IMR-90 (cell line): ENCODE data around the gene FOXO6. TPM values are rescaled to one million over a fixed set of nuclear protein-coding genes. Genes with fewer than 3 reads are reported as not detected.

Experiments
- ATAC-seq: fragments of 200-7000 bp; cut with Tn5 transposase; 2 replicates; pipeline ENCODE4 v1.9.1; 2020; ENCODE audit warnings: low read depth, mild to moderate bottlenecking, moderate library complexity
- BruUV-seq: library from RNA; stranded (reverse); fragments of 400-500 nt; replicated peaks from 2 replicates; lab custom pipeline; 2021; lab: Mats Ljungman, UMichigan
- CTCF ChIA-PET: fragments of 300-600 bp; formaldehyde crosslinking; extraction: SDS; loops from one replicate; lab custom pipeline; 2021; ENCODE audit warnings: antibody characterized with exemption; lab: Yijun Ruan, JAX
- POLR2A ChIA-PET: fragments of 300-600 bp; sonication (Branson Sonifier 250); formaldehyde crosslinking; loops from one replicate; lab custom pipeline; 2022; ENCODE audit warnings: antibody characterized with exemption; ENCODE audit not compliant: unreplicated experiment; lab: Charles Lee
- DNase-seq: peaks from one replicate; pipeline ENCODE4 v3.0.0; 2013
- H2AFZ ChIP-seq: replicated peaks from 2 replicates; pipeline ENCODE3; 2013; ENCODE audit warnings: low read length, mild to moderate bottlenecking; ENCODE audit not compliant: poor library complexity
- H2AK5ac ChIP-seq: 2 replicates; pipeline ENCODE4 v1.6.1; 2013; ENCODE audit warnings: low read depth, low read length, inconsistent platforms
- H2AK9ac ChIP-seq: replicated peaks from 2 replicates; pipeline ENCODE3; 2013; ENCODE audit warnings: mild to moderate bottlenecking, low read depth, low read length, moderate library complexity; ENCODE audit not compliant: poor library complexity
- H2BK120ac ChIP-seq: 2 replicates; pipeline ENCODE4 v1.6.1; 2013; ENCODE audit warnings: low read depth, low read length, inconsistent platforms
- H2BK15ac ChIP-seq: 3 replicates; pipeline ENCODE4 v1.6.1; 2013; ENCODE audit warnings: low read depth, low read length, inconsistent platforms
- H2BK20ac ChIP-seq: 2 replicates; pipeline ENCODE4 v1.6.1; 2013; ENCODE audit warnings: low read depth, mild to moderate bottlenecking, inconsistent platforms, low read length, moderate library complexity
- H2BK5ac ChIP-seq: 2 replicates; pipeline ENCODE4 v1.6.1; 2013; ENCODE audit warnings: mild to moderate bottlenecking, low read depth, low read length, inconsistent platforms; ENCODE audit not compliant: poor library complexity, severe bottlenecking
- H3K14ac ChIP-seq: replicated peaks from 2 replicates; pipeline ENCODE4 v1.6.1; 2013; ENCODE audit warnings: low read depth, low read length, inconsistent platforms
- H3K18ac ChIP-seq: 2 replicates; pipeline ENCODE4 v1.6.1; 2013; ENCODE audit warnings: low read depth, low read length, control low read depth
- H3K23ac ChIP-seq: 2 replicates; pipeline ENCODE4 v1.6.1; 2013; ENCODE audit warnings: low read depth, low read length, inconsistent platforms
- H3K27ac ChIP-seq: 2 replicates; pipeline ENCODE4 v1.5.1; 2013; ENCODE audit warnings: mild to moderate bottlenecking, control low read depth, low read length; ENCODE audit not compliant: insufficient read depth
- H3K27me3 ChIP-seq: 2 replicates; pipeline ENCODE4 v1.6.1; 2013; ENCODE audit warnings: low read length; ENCODE audit not compliant: control insufficient read depth, insufficient read depth
- H3K36me3 ChIP-seq: 2 replicates; pipeline ENCODE4 v1.6.1; 2013; ENCODE audit warnings: low read length, mixed read lengths; ENCODE audit not compliant: control insufficient read depth, insufficient read depth
- H3K4ac ChIP-seq: 2 replicates; pipeline ENCODE4 v1.6.1; 2013; ENCODE audit warnings: low read depth, low read length, inconsistent platforms
- H3K4me1 ChIP-seq: 2 replicates; pipeline ENCODE4 v1.6.1; 2013; ENCODE audit warnings: low read length, mixed read lengths; ENCODE audit not compliant: control insufficient read depth, insufficient read depth
- H3K4me2 ChIP-seq: 2 replicates; pipeline ENCODE4 v1.6.1; 2013; ENCODE audit warnings: low read depth, mild to moderate bottlenecking, control low read depth, low read length, moderate library complexity
- H3K4me3 ChIP-seq: 2 replicates; pipeline ENCODE4 v1.5.1; 2013; ENCODE audit warnings: low read depth, mild to moderate bottlenecking, control low read depth, low read length, moderate library complexity; ENCODE audit not compliant: insufficient read depth
- H3K56ac ChIP-seq: 2 replicates; pipeline ENCODE4 v1.6.1; 2013; ENCODE audit warnings: low read length, inconsistent platforms; ENCODE audit not compliant: insufficient read depth; ENCODE audit errors: extremely low read depth
- H3K79me1 ChIP-seq, 2 experiments: 2 replicates each; pipeline ENCODE4 v1.6.1; 2013; ENCODE audit warnings: low read length in 2 of 2, inconsistent platforms in 1 of 2, low read depth in 1 of 2
- H3K9ac ChIP-seq: 2 replicates; pipeline ENCODE4 v1.6.1; 2013; ENCODE audit warnings: low read depth, low read length, control low read depth
- H3K9me1 ChIP-seq: 2 replicates; pipeline ENCODE4 v1.6.1; 2013; ENCODE audit warnings: low read length, inconsistent platforms; ENCODE audit not compliant: insufficient read depth
- H3K9me3 ChIP-seq: 2 replicates; pipeline ENCODE4 v1.6.1; 2013; ENCODE audit warnings: low read length; ENCODE audit not compliant: control insufficient read depth, insufficient read depth
- H4K20me1 ChIP-seq: 2 replicates; pipeline ENCODE4 v1.6.1; 2013; ENCODE audit warnings: low read length, inconsistent platforms; ENCODE audit not compliant: insufficient read depth
- H4K5ac ChIP-seq: 2 replicates; pipeline ENCODE4 v1.6.1; 2013; ENCODE audit warnings: mild to moderate bottlenecking, low read depth, low read length, control low read depth
- H4K8ac ChIP-seq, 2 experiments: 2 replicates each; pipeline ENCODE4 v1.6.1; 2013; ENCODE audit warnings: low read depth in 2 of 2, low read length in 2 of 2, control low read depth in 1 of 2, inconsistent platforms in 1 of 2
- H4K91ac ChIP-seq: 2 replicates; pipeline ENCODE4 v1.6.1; 2013; ENCODE audit warnings: low read depth, low read length, inconsistent platforms; ENCODE audit not compliant: insufficient read depth
- CHD1 ChIP-seq: IDR thresholded peaks from 2 replicates; pipeline ENCODE4 v1.6.1; 2012; ENCODE audit warnings: low read depth, low read length, improper control_type of control experiment
- CTCF ChIP-seq: conservative IDR thresholded peaks from 2 replicates; pipeline ENCODE4 v1.5.1; 2012; ENCODE audit warnings: mild to moderate bottlenecking, low read depth, low read length, improper control_type of control experiment
- MAFK ChIP-seq: IDR thresholded peaks from 2 replicates; pipeline ENCODE4 v1.6.1; 2012; ENCODE audit warnings: low read depth, low read length, improper control_type of control experiment
- MXI1 ChIP-seq: IDR thresholded peaks from 2 replicates; pipeline ENCODE4 v1.6.1; 2012; ENCODE audit warnings: low read depth, mild to moderate bottlenecking, low read length, moderate library complexity, borderline replicate concordance
- NFE2L2 ChIP-seq: fragments of 150-350 bp; IDR thresholded peaks from 2 replicates; pipeline ENCODE4 v1.6.1; 2016; ENCODE audit warnings: low read depth, mild to moderate bottlenecking, low read length
- SMC3 ChIP-seq: fragments of 150-350 bp; IDR thresholded peaks from 2 replicates; pipeline ENCODE4 v1.6.1; 2016; ENCODE audit warnings: low read depth, mild to moderate bottlenecking, antibody characterized with exemption, low read length, moderate library complexity
- WGBS, 2 experiments: methylation state at CpG; one replicate each; pipeline versions ENCODE4 v1.1.5 to v1.1.7; 2013; ENCODE audit warnings: missing lambda C conversion rate in 2 of 2; ENCODE audit not compliant: insufficient read length in 1 of 2; ENCODE audit errors: extremely low coverage in 2 of 2; 5-methylcytosine and 5-hydroxymethylcytosine counted together
- dilution Hi-C: fragments of 300-500 bp; cut with HindIII; formaldehyde crosslinking; loops from one replicate; pipeline ENCODE4 v1.14.3; 2018; ENCODE audit warnings: low sequenced_read_pairs; ENCODE audit not compliant: unreplicated experiment
- in situ Hi-C: fragments of 300-500 bp; cut with MboI; formaldehyde crosslinking; loops from 3 replicates; pipeline ENCODE4 v1.14.3; 2019; ENCODE audit warnings: low sequenced_read_pairs, inconsistent platforms, mixed read lengths
- intact Hi-C: fragments of 100-400 bp; cut with micrococcal nuclease; formaldehyde crosslinking; loops from 2 replicates; pipeline ENCODE4 v1.10.0; 2022
- polyA plus RNA-seq, 3 experiments: library from polyadenylated mRNA; depleted of rRNA; stranded (reverse); fragments of >200 nt; gene quantifications; 2 replicates each; pipeline ENCODE4 v1.2.3, GENCODE V29; 2012; ENCODE audit warnings: low replicate concordance in 1 of 3
- total RNA-seq: library from RNA; depleted of rRNA; stranded (reverse); fragments of >200 nt; gene quantifications from 2 replicates; pipeline ENCODE4 v1.2.3, GENCODE V29; 2012

The FOXO6 gene
- total and polyA plus RNA-seq, 2 of the 4 experiments (the other 2 are of a cell fraction) = not detected

GRCh38 chr1:41359211-41360073 is 1.8 kb upstream of the FOXO6 start:
- Histone ChIP-seq H3K79me1 (no peaks in the 10 kb centered on the region), H2AK9ac (no peak overlapping the region), H3K18ac (no peak overlapping the region), H3K27ac (no peak overlapping the region), H3K4ac (no peak overlapping the region), H4K5ac (no peak overlapping the region), H3K36me3 (no peaks in the 10 kb centered on the region), H3K4me3 (no peak overlapping the region), H4K91ac (no peak overlapping the region), H3K56ac (no peak overlapping the region), H2BK20ac (no peak overlapping the region), H3K23ac (no peak overlapping the region), H3K9ac (no peak overlapping the region), H2AK5ac (no peak overlapping the region), H4K20me1 (0 out of 2 replicates have a peak, but pooled peaks cover 5% of the 10 kb centered on the region), H3K14ac (no peak overlapping the region), H2BK5ac (no peak overlapping the region), H3K4me2 (no peak overlapping the region), H2BK15ac (no peak overlapping the region), H3K4me1 (0 out of 2 replicates have a peak, but pooled peaks cover 1% of the 10 kb centered on the region), H3K27me3 (peaks cover 53% of the 10 kb centered on the region), H2BK120ac (no peak overlapping the region), H4K8ac (no peak overlapping the region), H3K9me3 (no peaks in the 10 kb centered on the region), H2AFZ (no peak overlapping the region), H3K9me1 (peaks cover 3% of the 10 kb centered on the region; the same call in 1 of the 2 replicates)
- TF ChIP-seq CTCF (no peak), SMC3 (no peak), NFE2L2 (no peak), CHD1 (no peak), MAFK (no peak), MXI1 (no peak)
- dilution Hi-C loops = no loop called here
- no TSS peak for BruUV-seq
- ChIA-PET CTCF (interaction anchor here (0.5 to 0.7 kb wide), 2 partner anchors 237 to 1730 kb away, joined by 3 read pairs; no protein-coding TSS in a partner anchor), POLR2A (no interaction called here)
- in situ Hi-C loops = no loop called here
- DNase-seq (no peak), ATAC-seq (no peak)
- WGBS, 2 experiments = 83% methylated on average over 1 of the region's 10 CpGs; no CpG with 5 or more reads in 1 of the 2 experiments
- intact Hi-C loops = loop anchor here (5.0 kb wide), 1 partner anchor 263 kb away; no protein-coding TSS in a partner anchor
